NCI-H1694 (cell line): Measurements from ENCODE around the gene SMAP2.
A peak's percentile ranks its signal among the peaks of the same experiment; 100 is the strongest.

ENCODE experiments used
- DNase-seq: peaks from one replicate; lab custom pipeline; 2025; lab: John Stamatoyannopoulos, UW

The SMAP2 gene

DNA sequence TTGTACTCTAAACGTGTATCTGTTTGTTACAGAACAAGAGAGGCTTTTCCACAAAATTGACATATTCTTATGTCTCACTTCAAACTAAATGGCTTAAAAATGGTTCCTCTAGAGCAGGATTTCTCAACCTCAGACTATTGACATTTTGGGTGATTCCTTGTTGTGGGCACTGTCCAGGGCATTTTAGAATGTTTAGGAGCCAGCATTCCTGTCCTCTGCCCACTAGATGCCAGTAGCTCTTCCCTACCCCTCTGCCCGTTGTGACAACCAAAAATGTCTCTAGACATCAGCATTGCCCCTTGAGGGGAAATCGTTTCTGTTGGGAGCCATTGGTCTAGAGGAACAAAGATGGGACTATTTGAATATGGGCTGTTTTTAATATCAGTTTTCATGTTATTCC, 17.3 kb downstream of the SMAP2 start:
- no peak for DNase-seq

DNA sequence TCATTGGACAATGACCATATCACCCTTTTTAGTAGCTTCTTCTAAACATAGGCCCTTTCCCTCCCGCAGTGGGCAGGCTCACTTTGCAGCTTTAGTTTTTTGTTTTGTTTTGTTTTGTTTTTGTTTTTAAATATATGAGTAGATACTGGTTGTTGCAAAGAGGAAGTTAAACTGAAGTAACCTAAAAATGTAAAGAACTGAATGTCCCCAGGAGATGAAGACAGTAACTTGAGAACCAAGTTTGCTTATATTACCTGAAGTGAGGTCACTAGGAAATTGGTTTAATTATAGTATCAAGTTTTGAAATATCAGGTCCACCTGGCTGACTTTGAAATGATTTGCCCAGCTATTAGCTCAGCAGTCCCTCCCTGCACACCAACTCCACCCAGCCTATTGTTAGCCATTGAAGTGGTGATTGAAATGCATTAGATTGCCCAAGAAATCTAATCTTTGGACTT, 18.2 kb downstream of the SMAP2 start:
- no peak for DNase-seq

- DNase-seq, result no peak
These were observed 18.7 kb downstream of the SMAP2 start for GRCh38 chr1:40392221-40392620.

DNA sequence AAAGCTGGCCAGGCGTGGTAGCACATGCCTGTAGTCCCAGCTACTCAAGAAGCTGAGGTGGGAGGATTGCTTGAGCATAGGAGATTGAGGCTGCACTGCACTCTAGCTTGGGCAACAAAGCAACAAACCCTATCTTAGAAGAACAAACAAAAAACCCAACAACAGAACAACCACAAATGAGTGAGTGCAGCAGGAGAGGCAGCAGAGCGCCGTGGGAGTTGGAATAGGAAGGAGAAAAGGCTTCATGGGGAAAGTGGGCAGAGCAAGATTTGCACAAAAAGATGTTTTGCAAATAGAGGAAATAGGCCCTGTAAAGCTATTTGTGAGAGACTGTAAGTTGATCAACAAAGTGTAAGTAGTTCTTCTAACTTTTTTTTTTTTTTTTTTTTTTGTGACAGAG, 19.6 kb downstream of the SMAP2 start:
- no peak for DNase-seq

GRCh38 chr1:40394491-40395172, 21.1 kb downstream of the SMAP2 start:
- no peak for DNase-seq

GRCh38 chr1:40395190-40396175, 22.0 kb downstream of the SMAP2 start:
- no peak for DNase-seq

DNA sequence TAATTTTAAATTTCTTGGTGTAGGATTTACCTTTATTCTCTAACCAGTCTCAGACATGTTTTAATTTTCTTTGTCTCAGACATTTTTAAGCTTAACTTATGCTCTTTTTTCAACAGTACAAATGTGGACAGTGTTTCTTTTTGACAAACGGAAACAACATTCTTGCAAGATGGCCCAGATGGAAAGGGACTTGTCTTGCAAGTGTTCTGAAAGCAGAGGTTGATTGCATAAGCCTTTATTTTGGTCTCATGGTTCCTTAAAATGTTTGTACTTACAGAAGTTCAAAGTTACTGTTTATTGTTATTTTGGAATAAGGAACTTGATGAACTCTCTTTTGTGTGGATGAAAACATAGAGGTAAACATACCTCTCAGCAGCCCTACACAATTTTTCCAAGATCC, 22.9 kb downstream of the SMAP2 start:
- no peak for DNase-seq

- DNase-seq, result no peak
These were observed 23.7 kb downstream of the SMAP2 start for GRCh38 chr1:40397258-40397657.

DNA sequence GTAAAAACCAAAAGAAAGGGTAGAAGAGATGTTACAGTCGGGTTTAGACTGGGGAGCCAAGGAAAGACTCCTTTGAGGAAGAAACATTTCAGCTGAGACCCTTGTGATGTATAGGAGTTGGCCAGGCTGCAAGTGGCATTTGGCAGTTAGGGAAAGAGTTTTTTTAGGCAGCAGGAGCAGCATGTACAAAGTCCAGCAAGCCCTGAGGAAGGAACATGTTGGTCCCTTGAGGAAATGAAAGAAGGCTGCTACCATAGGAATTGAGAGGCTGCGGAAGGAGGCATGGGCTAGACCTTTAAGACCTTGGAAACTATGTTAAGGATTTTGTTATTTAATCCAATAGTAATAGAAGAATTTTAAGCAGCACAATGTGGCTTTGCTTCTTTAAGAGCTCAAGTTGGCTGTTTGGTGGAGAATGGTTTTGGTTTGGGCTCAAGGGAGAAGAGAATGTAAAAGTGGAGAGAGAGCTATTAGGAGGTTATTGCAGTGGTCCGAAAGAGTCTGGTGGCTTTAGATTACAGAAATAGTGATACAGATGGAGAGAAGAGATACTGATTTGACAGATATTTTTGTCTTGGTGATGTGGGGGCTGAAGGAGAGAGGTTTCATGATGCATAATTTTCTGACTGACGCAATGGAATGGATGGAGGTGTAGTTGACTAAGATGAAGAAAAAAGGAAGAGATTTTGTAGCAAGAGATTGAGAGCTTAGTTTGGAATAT, 26.6 kb downstream of the SMAP2 start:
- no peak for DNase-seq

- no peak for DNase-seq
These were observed 28.1 kb downstream of the SMAP2 start for GRCh38 chr1:40401473-40402201.

GRCh38 chr1:40404670-40405462, 31.3 kb downstream of the SMAP2 start:
- DNase-seq, result peak; percentile 23

DNA sequence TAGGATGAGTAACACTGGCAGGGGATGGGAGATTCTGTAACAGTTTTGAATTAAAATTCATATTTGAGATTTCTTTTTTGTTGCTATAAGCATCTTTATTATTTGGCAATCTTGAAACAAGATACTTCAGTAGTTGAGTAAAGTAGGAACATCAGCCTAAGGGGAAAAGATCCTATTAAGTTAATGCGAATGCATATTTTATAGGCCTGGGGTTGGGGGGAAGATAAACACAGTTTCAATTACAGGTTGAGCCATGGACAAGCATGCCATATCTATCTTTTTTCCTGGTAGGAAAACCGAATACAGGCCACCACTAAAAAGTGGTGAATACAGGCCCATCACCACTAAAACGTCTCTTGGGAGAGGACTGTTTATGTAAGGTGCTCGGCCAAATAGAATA, 32.3 kb downstream of the SMAP2 start:
- DNase-seq, result no peak

DNA sequence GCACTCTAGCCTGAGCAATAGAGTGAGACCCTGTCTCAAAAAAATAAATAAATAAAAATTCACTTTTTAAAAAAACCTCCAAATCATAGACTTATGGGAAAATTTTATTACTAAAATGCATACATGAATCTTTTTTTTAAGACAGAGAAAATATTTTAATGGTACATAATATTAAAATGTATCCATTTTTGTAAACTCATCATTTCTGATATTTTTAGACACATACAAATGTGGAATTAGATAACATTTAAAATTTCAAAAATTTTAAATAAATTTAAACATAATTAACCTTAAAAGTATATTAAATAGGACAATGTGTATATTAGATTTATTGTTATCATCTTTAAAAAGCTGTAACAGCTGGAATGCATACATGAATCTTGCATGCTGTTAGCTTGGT, 33.9 kb downstream of the SMAP2 start:
- DNase-seq, result no peak

- DNase-seq, result no peak
These were observed 35.9 kb downstream of the SMAP2 start for GRCh38 chr1:40409467-40409866.

- DNase-seq, result no peak
These were observed 37.8 kb downstream of the SMAP2 start for GRCh38 chr1:40411294-40411693.

- no peak for DNase-seq
These were observed 38.3 kb downstream of the SMAP2 start for GRCh38 chr1:40411843-40412242.

- no peak for DNase-seq
These were observed 40.2 kb downstream of the SMAP2 start for GRCh38 chr1:40413527-40414252.

DNA sequence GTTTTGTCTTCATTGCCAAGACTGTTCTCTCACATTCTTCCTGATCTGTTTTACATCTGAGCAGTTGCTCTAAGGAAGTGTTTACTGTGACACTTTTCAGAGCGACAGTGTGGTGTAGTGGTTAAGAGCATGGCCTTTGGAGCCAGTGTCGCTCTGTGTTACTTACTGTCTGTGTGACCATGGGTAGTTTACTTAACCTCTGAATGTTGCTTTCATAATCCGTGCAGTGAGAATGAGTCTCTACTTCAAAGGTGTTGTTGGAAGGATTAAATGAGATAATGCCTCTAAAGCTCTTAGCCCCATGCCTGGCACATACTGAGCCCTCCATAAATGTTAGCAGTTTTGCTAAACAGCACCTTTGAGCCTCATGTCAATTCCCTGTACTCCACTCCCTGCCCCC, 40.8 kb downstream of the SMAP2 start:
- no peak for DNase-seq

- DNase-seq, result no peak
These were observed 43.2 kb downstream of the SMAP2 start for GRCh38 chr1:40416709-40417108.
